Measurements from ENCODE around the gene NCKAP5.
"Not testable (repeated sequence)": the region's sequence is repeated elsewhere in the genome, so short reads cannot be mapped to it uniquely, and the experiment has no call there.

Gene NCKAP5

DNA sequence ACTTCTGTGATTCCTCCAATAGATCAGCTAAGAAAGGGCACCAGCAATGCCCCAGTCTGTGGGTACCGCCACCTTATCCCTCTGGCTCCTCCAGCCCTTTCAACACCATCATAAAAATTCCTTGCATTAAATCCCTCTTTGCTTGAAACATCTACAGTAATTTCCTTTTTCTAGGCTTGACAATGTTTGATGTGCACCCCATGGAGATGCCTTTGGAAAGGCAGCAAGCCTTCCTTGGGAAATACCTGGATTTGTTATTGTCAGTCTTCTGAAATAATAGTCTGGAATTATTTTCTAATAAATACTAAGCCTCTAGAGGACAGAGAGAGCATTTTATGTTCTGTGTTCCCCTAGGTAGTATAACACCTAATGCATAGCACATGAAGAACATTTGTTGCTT is 46.1 kb downstream of the NCKAP5 start:
- DNase-seq (ENCODE audit: low spot score) = no peak

- no peak for DNase-seq (ENCODE audit: low spot score)
These were observed 47.0 kb downstream of the NCKAP5 start for GRCh38 chr2:133521146-133521745.

- DNase-seq (ENCODE audit: low spot score) = not testable (repeated sequence)
These were observed 48.6 kb downstream of the NCKAP5 start for GRCh38 chr2:133519677-133520076.

- DNase-seq (ENCODE audit: low spot score) = no peak
These were observed 49.4 kb downstream of the NCKAP5 start for GRCh38 chr2:133518700-133519344.

DNA sequence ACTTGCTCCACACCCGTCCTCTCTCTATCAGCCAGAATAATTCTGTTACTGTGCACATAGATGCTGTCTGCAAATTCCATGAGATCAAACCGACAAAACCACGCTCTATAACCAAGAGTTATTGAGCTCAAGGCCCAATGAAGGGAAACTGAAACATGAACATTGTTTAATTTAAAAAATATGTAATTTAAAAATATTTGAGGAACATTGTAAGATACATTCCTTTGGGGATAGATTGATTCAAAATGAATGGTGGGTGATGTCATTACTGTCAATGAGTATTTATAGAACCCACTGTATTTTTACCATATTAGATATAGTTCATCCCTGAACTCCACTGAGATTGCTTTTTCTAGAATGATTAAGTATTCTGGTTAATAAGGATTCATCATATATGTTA is 50.4 kb downstream of the NCKAP5 start:
- no peak for DNase-seq (ENCODE audit: low spot score)

GRCh38 chr2:133516405-133517026 is 51.7 kb downstream of the NCKAP5 start:
- DNase-seq (ENCODE audit: low spot score) = no peak

DNA sequence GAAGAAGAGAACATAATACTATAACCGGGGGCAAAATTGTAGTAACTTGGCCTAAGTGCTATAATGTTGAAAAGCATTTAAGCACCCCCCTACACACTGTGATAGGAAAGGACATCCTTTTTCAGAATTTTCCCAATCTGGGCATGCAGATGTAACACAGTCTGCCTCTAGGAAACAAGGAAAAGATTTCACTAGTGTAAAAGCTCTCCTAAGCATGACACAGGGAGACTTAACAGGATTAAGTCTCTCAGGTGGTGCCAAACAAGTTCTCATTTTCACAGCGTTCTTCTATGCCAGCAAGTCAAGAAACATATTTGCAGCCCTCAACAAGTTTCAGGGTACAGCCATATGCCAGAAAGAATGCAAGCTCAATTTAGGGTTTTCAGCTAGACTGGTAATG is 53.0 kb downstream of the NCKAP5 start:
- no peak for DNase-seq (ENCODE audit: low spot score)

GRCh38 chr2:133513893-133514292 is 54.4 kb downstream of the NCKAP5 start:
- no peak for DNase-seq (ENCODE audit: low spot score)

GRCh38 chr2:133512121-133512520 is 56.1 kb downstream of the NCKAP5 start:
- no peak for DNase-seq (ENCODE audit: low spot score)

DNA sequence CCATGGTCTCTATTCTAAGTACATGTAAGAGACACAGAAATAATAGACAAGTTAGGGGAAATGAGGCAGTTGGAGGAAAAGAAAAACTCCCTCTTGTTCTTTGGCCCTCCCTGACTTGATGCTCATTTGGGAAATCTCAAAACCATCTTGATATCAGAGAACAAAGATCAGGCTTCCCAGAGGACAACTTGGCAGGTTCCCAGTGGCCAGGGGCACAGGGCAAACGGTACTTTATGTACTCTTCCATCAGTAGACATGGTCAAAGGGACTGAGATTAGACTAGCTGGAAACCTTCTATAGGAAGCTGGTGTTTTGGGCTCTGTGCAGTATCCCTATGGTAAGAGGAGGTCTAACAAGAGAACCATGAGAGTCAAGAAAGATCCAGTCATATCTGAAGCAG is 56.6 kb downstream of the NCKAP5 start:
- no peak for DNase-seq (ENCODE audit: low spot score)

- DNase-seq (ENCODE audit: low spot score) = no peak
These were observed 58.5 kb downstream of the NCKAP5 start for GRCh38 chr2:133509777-133510176.

- no peak for DNase-seq (ENCODE audit: low spot score)
These were observed 59.6 kb downstream of the NCKAP5 start for GRCh38 chr2:133508546-133509165.

DNA sequence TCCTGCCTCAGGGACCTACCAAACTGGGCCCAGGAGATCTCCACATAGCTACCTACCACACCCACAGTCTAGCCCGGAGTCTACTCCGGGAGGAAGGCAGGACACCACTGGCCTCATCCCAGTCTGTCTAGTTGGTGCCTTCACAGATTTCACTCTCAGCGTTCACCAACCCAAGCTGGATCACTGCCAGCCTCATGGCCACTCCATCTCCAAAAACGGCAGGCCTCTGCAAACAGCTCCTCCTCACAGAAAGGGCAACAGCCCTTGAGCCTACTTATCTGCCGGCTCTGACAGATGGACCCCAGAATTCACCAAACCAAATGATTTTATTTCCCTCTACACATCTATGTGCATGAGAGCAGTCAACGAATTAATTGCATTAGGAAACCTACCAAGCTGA is 61.3 kb downstream of the NCKAP5 start:
- no peak for DNase-seq (ENCODE audit: low spot score)

- peak; percentile 15 for DNase-seq (ENCODE audit: low spot score)
These were observed 63.4 kb downstream of the NCKAP5 start for GRCh38 chr2:133504566-133505505.

DNA sequence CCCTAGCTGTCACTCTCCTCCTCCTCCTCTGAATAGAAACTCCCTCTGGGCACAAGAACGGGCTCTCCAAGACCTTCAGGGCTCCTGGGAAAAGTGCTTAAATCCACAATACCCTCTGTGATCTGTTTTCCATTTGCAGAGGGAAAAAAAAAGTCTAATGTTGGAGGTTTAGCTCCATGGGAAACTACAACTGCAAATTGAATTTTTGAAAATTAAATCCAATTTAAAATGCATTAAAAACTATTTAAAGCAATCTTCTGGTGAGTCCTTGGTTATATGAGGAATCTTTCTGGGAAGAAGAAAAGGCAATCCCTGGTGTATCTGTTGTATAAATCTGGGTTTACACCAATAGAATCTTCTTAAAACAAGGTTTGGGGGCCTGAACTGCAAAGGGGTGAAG is 64.3 kb downstream of the NCKAP5 start:
- no peak for DNase-seq (ENCODE audit: low spot score)

- DNase-seq (ENCODE audit: low spot score) = no peak
These were observed 64.9 kb downstream of the NCKAP5 start for GRCh38 chr2:133503323-133503722.

GRCh38 chr2:133502678-133503077 is 65.6 kb downstream of the NCKAP5 start:
- DNase-seq (ENCODE audit: low spot score) = no peak

- DNase-seq (ENCODE audit: low spot score) = no peak
These were observed 67.3 kb downstream of the NCKAP5 start for GRCh38 chr2:133500917-133501316.

DNA sequence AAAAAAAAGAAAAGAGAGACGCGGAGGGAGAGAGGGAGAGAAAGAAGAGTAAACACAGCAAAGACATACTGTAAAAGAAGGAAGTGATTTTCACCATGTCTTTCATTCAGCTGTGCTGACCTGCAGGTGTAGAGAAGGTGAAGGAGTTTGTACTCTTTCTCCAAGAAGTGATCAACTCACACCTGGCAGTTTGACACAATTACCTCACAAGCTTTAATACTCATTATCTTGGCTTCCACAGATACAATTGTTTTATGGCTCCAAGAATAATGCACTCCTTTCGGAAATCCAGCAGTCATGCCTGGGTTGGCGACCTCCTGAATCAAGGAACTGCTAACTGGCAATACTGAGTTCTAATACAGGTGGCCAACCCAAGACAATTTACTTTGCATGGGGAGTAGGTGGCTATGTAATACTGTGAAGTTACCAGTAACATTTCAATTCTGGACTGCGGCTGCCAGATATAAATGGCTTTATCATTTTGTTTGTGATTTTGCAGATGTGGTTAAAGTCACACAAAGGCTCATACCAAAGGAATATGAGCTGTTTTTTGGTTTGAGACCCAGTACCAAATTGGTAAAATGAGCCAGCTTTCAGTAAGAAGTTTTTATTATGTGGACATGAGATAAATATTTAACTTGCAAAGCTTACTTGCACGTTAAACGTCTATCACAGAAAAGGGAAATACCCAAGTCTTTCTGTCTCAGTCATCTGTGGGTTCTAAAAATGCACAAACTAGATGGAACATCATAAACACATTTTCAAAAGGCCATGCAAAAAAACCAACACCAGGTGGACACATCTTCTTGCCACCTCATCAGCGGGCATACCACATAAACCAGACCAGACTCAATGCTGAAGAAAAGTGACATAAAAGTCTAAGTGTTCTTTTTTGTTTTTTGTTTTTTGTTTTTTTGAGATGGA is 69.3 kb downstream of the NCKAP5 start:
- no peak for DNase-seq (ENCODE audit: low spot score)

GRCh38 chr2:133497951-133498565 is 70.2 kb downstream of the NCKAP5 start:
- no peak for DNase-seq (ENCODE audit: low spot score)
